Panc1 (cell line): Measurements from ENCODE around the gene ERCC6L. TPM values are rescaled to one million over a fixed set of nuclear protein-coding genes. Genes with fewer than 3 reads are reported as not detected.

Experiments
- ATAC-seq: fragments of 200-7000 bp; cut with Tn5 transposase; 2 replicates; pipeline ENCODE4 v1.9.1; 2020; ENCODE audit warnings: mild to moderate bottlenecking, moderate library complexity
- BruUV-seq: library from RNA; stranded (reverse); fragments of 400-500 nt; replicated peaks from 2 replicates; lab custom pipeline; 2021; lab: Mats Ljungman, UMichigan
- CTCF ChIA-PET: fragments of 300-600 bp; sonication (Branson Sonifier 250); formaldehyde crosslinking; loops from one replicate; lab custom pipeline; 2022; ENCODE audit warnings: antibody characterized with exemption; lab: Charles Lee
- POLR2A ChIA-PET: fragments of 300-600 bp; sonication (Branson Sonifier 250); formaldehyde crosslinking; loops from one replicate; lab custom pipeline; 2022; ENCODE audit warnings: antibody characterized with exemption; lab: Charles Lee
- DNase-seq: peaks from one replicate; pipeline ENCODE4 v3.0.0-alpha.2; 2010; ENCODE audit warnings: low read depth, low spot score
- H3K27ac ChIP-seq: 2 replicates; pipeline ENCODE4 v1.5.1; 2011; ENCODE audit warnings: mild to moderate bottlenecking, low read length, inconsistent platforms
- H3K27me3 ChIP-seq: fragments of 200-500 bp; sonication (Bioruptor generic); 2 replicates; pipeline ENCODE4 v1.6.0; 2014; ENCODE audit warnings: low read length, inconsistent platforms; ENCODE audit not compliant: control insufficient read depth, insufficient read depth
- H3K36me3 ChIP-seq: fragments of 200-500 bp; sonication (Bioruptor generic); 2 replicates; pipeline ENCODE4 v1.5.1; 2014; ENCODE audit warnings: inconsistent platforms, mild to moderate bottlenecking, low read length, moderate library complexity; ENCODE audit not compliant: control insufficient read depth, insufficient read depth
- H3K4me1 ChIP-seq: 2 replicates; pipeline ENCODE4 v1.5.1; 2011; ENCODE audit warnings: inconsistent platforms, mild to moderate bottlenecking, low read length, moderate library complexity; ENCODE audit not compliant: control insufficient read depth, insufficient read depth
- H3K4me3 ChIP-seq, 2 experiments: 2 replicates each; pipeline ENCODE4 v1.5.1; 2011 to 2012; ENCODE audit warnings: low read depth in 2 of 2, low read length in 2 of 2, mild to moderate bottlenecking in 2 of 2, inconsistent platforms in 1 of 2, moderate library complexity in 1 of 2
- H3K9me3 ChIP-seq: fragments of 200-500 bp; sonication (Bioruptor generic); 2 replicates; pipeline ENCODE4 v1.5.1; 2014; ENCODE audit warnings: low read depth, mild to moderate bottlenecking, inconsistent platforms, low read length, moderate library complexity; ENCODE audit not compliant: control insufficient read depth, insufficient read depth
- POLR2AphosphoS5 ChIP-seq: IDR thresholded peaks from 2 replicates; pipeline ENCODE4 v1.6.1; 2012; ENCODE audit warnings: mild to moderate bottlenecking, low read depth, low read length, moderate library complexity
- REST ChIP-seq, 2 experiments: IDR thresholded peaks; 2 replicates each; pipeline ENCODE4 v1.6.1; 2011 to 2012; ENCODE audit warnings: low read depth in 2 of 2, control low read depth in 1 of 2, low read length in 1 of 2, mild to moderate bottlenecking in 1 of 2, moderate library complexity in 1 of 2; ENCODE audit not compliant: insufficient read depth in 1 of 2
- SIN3A ChIP-seq: IDR thresholded peaks from 2 replicates; pipeline ENCODE4 v1.6.1; 2012; ENCODE audit warnings: low read depth, mild to moderate bottlenecking, low read length, moderate library complexity, borderline replicate concordance; ENCODE audit not compliant: insufficient read depth
- TCF7L2 ChIP-seq: IDR thresholded peaks from 2 replicates; pipeline ENCODE4 v1.6.1; 2011; ENCODE audit warnings: mild to moderate bottlenecking, low read depth, low read length, inconsistent platforms
- in situ Hi-C: cut with HindIII; loops from 2 replicates; pipeline ENCODE4 v1.10.0; 2016; ENCODE audit warnings: low sequenced_read_pairs, low pct_unique_long_range_greater_than_20kb
- intact Hi-C: fragments of 100-400 bp; cut with micrococcal nuclease; formaldehyde crosslinking; loops from one replicate; pipeline ENCODE4 v1.10.0; 2022; ENCODE audit not compliant: unreplicated experiment
- total RNA-seq: library from RNA; stranded (reverse); gene quantifications from one replicate; pipeline ENCODE4 v1.2.1, GENCODE V29; 2021; ENCODE audit not compliant: unreplicated experiment
- TF ChIP-seq, protein P1 (sequence below): fragments of 450-650 bp; IDR thresholded peaks from 2 replicates; pipeline ENCODE4 v1.5.1; 2017; ENCODE audit warnings: mild to moderate bottlenecking

ERCC6L gene
- total RNA-seq, 1 experiment from 2014 or later: 17.3 TPM

DNA sequence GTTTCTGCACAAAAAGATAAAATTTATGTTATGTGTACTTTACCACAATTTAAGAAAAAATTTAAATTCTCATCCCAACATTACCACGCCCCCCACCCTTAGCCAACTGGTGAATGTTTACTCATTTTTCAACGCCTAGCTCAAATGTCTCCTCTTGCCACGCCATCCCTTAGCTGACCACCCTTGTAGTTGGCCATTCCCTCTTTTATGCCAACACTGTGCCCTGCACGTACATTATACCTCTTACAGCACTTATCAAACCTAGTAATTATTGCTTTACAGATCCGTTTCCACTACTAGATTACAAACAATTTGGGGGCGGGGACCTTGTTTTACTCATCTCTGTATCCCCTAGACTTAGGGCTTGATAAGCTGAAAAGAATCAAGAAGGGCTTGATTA is 644 bp downstream of the ERCC6L start:
- no peak for DNase-seq
- CTCF ChIA-PET: interaction anchor here (0.6 to 1.2 kb wide), 2 partner anchors 39 to 1040 kb away, joined by 4 read pairs; partner anchors contain the start of gene RPS4X
- POLR2A ChIA-PET: interaction anchor here (0.5 to 1.0 kb wide), 2 partner anchors 39 to 302 kb away, joined by 3 read pairs; partner anchors contain the start of gene RPS4X
- Histone ChIP-seq H3K4me3 (peak overlapping the region; percentile 82 to 90), H3K4me1 (no peaks in the 10 kb centered on the region), H3K27ac (peak overlapping the region; percentile 86), H3K27me3 (no peaks in the 10 kb centered on the region), H3K9me3 (no peaks in the 10 kb centered on the region), H3K36me3 (no peaks in the 10 kb centered on the region; the same call in 1 of the 2 replicates)
- no peak; the same call in 1 of the 2 replicates for ATAC-seq
- no TSS peak for BruUV-seq
- intact Hi-C loops (no loop called here), in situ Hi-C loops (no loop called here)
- no peak for TF ChIP-seq REST (IDR thresholded peaks at IDR 0.05; ENCODE audit: insufficient read depth in 1 of 2, low read depth in 2 of 2, low read length in 1 of 2)
- TF ChIP-seq POLR2AphosphoS5: no peak
- TF ChIP-seq, protein P1, sequence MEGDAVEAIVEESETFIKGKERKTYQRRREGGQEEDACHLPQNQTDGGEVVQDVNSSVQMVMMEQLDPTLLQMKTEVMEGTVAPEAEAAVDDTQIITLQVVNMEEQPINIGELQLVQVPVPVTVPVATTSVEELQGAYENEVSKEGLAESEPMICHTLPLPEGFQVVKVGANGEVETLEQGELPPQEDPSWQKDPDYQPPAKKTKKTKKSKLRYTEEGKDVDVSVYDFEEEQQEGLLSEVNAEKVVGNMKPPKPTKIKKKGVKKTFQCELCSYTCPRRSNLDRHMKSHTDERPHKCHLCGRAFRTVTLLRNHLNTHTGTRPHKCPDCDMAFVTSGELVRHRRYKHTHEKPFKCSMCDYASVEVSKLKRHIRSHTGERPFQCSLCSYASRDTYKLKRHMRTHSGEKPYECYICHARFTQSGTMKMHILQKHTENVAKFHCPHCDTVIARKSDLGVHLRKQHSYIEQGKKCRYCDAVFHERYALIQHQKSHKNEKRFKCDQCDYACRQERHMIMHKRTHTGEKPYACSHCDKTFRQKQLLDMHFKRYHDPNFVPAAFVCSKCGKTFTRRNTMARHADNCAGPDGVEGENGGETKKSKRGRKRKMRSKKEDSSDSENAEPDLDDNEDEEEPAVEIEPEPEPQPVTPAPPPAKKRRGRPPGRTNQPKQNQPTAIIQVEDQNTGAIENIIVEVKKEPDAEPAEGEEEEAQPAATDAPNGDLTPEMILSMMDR: no peak
- no peak for TF ChIP-seq TCF7L2
- no peak for TF ChIP-seq SIN3A

DNA sequence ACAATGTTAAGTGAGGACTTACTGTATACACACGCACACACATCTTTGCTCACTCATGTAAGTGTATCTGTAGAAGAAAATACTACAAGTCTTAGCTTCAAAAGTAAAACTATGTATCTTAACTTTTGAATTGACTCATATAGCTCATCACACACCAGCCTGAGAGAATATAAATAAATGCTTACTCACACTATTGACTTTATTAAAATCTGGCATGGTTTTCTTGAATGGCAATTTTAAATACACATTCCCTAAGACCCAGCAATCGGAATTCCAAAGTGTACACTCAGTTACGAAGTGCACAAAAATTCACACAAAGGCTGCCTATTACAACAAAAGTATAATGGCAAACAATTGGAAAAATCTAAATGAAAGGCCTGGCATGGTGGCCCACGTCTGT is 2.0 kb downstream of the ERCC6L start:
- TF ChIP-seq, protein P1: no peak
- TF ChIP-seq TCF7L2 (no peak), REST (IDR thresholded peaks at IDR 0.05; ENCODE audit: insufficient read depth in 1 of 2, low read depth in 2 of 2, low read length in 1 of 2) (no peak), POLR2AphosphoS5 (no peak), SIN3A (no peak)
- POLR2A ChIA-PET: no interaction called here
- Histone ChIP-seq H3K9me3 (peaks cover under 1% of the 10 kb centered on the region; the same call in 1 of the 2 replicates), H3K4me3 (no peak overlapping the region), H3K4me1 (no peaks in the 10 kb centered on the region), H3K36me3 (no peaks in the 10 kb centered on the region; the same call in 1 of the 2 replicates), H3K27me3 (no peaks in the 10 kb centered on the region), H3K27ac (no peak overlapping the region)
- CTCF ChIA-PET: no interaction called here
- in situ Hi-C loops: no loop called here
- no peak for ATAC-seq
- no TSS peak for BruUV-seq
- no peak for DNase-seq
- intact Hi-C loops: no loop called here
